Nephron (organoid): ENCODE measurements around the gene VEGFB.

Experiments
- H3K27ac Mint-ChIP-seq, 3 experiments: 2 replicates each; pipeline ENCODE4 v1.8.0; 2020; ENCODE audit warnings: mixed read lengths in 3 of 3, mild to moderate bottlenecking in 2 of 3, moderate library complexity in 1 of 3
- H3K27me3 Mint-ChIP-seq: 2 replicates; pipeline ENCODE4 v1.8.0; 2021; ENCODE audit warnings: low read depth, mild to moderate bottlenecking, moderate library complexity, mixed read lengths
- H3K36me3 Mint-ChIP-seq: 2 replicates; pipeline ENCODE4 v1.8.0; 2020; ENCODE audit warnings: low read depth, mixed read lengths
- H3K4me1 Mint-ChIP-seq: 2 replicates; pipeline ENCODE4 v1.8.0; 2020; ENCODE audit warnings: mixed read lengths
- H3K4me3 Mint-ChIP-seq, 3 experiments: 2 replicates each; pipeline ENCODE4 v1.8.0; 2020; ENCODE audit warnings: mild to moderate bottlenecking in 3 of 3, mixed read lengths in 3 of 3, moderate library complexity in 2 of 3
- H3K9me3 Mint-ChIP-seq: 2 replicates; pipeline ENCODE4 v1.8.0; 2020; ENCODE audit warnings: mixed read lengths
- CTCF ChIP-seq, 3 experiments: fragments of 200-600 bp; sonication (generic); IDR thresholded peaks; one replicate each; pipeline ENCODE4 v1.5.0; 2021; ENCODE audit warnings: antibody characterized with exemption in 3 of 3; ENCODE audit not compliant: unreplicated experiment in 3 of 3

VEGFB gene

GRCh38 chr11:64219354-64219684 lies 15.1 kb upstream of the VEGFB start:
- no peak overlapping the region for H3K4me3 Mint-ChIP-seq
- H3K36me3 Mint-ChIP-seq: no peaks in the 10 kb centered on the region
- no peaks in the 10 kb centered on the region for H3K9me3 Mint-ChIP-seq
- H3K27me3 Mint-ChIP-seq: no peaks in the 10 kb centered on the region
- TF ChIP-seq CTCF (IDR thresholded peaks at IDR 0.05; ENCODE audit: unreplicated experiment in 3 of 3): no peak
- H3K4me1 Mint-ChIP-seq: no peaks in the 10 kb centered on the region
- H3K27ac Mint-ChIP-seq: no peak overlapping the region

GRCh38 chr11:64219755-64220154 lies 14.6 kb upstream of the VEGFB start:
- Mint-ChIP-seq H3K27ac (no peak overlapping the region), H3K36me3 (no peaks in the 10 kb centered on the region), H3K4me3 (no peak overlapping the region), H3K27me3 (no peaks in the 10 kb centered on the region), H3K9me3 (no peaks in the 10 kb centered on the region), H3K4me1 (no peaks in the 10 kb centered on the region)
- no peak for TF ChIP-seq CTCF (IDR thresholded peaks at IDR 0.05; ENCODE audit: unreplicated experiment in 3 of 3)

GRCh38 chr11:64220271-64220670 lies 14.1 kb upstream of the VEGFB start:
- no peaks in the 10 kb centered on the region for H3K9me3 Mint-ChIP-seq
- peaks cover 3% of the 10 kb centered on the region for H3K4me1 Mint-ChIP-seq
- no peak overlapping the region for H3K27ac Mint-ChIP-seq
- no peak for TF ChIP-seq CTCF (IDR thresholded peaks at IDR 0.05; ENCODE audit: unreplicated experiment in 3 of 3)
- H3K36me3 Mint-ChIP-seq: no peaks in the 10 kb centered on the region
- H3K4me3 Mint-ChIP-seq: no peak overlapping the region
- H3K27me3 Mint-ChIP-seq: no peaks in the 10 kb centered on the region

GRCh38 chr11:64220798-64221197 lies 13.6 kb upstream of the VEGFB start:
- Mint-ChIP-seq H3K36me3 (no peaks in the 10 kb centered on the region), H3K9me3 (no peaks in the 10 kb centered on the region), H3K27ac (no peak overlapping the region), H3K27me3 (no peaks in the 10 kb centered on the region), H3K4me1 (peaks cover 5% of the 10 kb centered on the region), H3K4me3 (no peak overlapping the region)
- TF ChIP-seq CTCF (IDR thresholded peaks at IDR 0.05; ENCODE audit: unreplicated experiment in 3 of 3): no peak

GRCh38 chr11:64222651-64223000 lies 11.8 kb upstream of the VEGFB start:
- no peaks in the 10 kb centered on the region for H3K36me3 Mint-ChIP-seq
- no peak overlapping the region for H3K27ac Mint-ChIP-seq
- no peak for TF ChIP-seq CTCF (IDR thresholded peaks at IDR 0.05; ENCODE audit: unreplicated experiment in 3 of 3)
- H3K9me3 Mint-ChIP-seq: no peaks in the 10 kb centered on the region
- no peaks in the 10 kb centered on the region for H3K27me3 Mint-ChIP-seq
- no peak overlapping the region for H3K4me3 Mint-ChIP-seq
- peaks cover 13% of the 10 kb centered on the region for H3K4me1 Mint-ChIP-seq

GRCh38 chr11:64223001-64223651 lies 11.3 kb upstream of the VEGFB start:
- Mint-ChIP-seq H3K9me3 (no peaks in the 10 kb centered on the region), H3K4me1 (peaks cover 15% of the 10 kb centered on the region), H3K36me3 (no peaks in the 10 kb centered on the region), H3K27ac (no peak overlapping the region), H3K4me3 (no peak overlapping the region), H3K27me3 (no peaks in the 10 kb centered on the region)
- TF ChIP-seq CTCF (IDR thresholded peaks at IDR 0.05; ENCODE audit: unreplicated experiment in 3 of 3): no peak
